ENCODE measurements around the gene GNAQ.

The GNAQ gene

DNA sequence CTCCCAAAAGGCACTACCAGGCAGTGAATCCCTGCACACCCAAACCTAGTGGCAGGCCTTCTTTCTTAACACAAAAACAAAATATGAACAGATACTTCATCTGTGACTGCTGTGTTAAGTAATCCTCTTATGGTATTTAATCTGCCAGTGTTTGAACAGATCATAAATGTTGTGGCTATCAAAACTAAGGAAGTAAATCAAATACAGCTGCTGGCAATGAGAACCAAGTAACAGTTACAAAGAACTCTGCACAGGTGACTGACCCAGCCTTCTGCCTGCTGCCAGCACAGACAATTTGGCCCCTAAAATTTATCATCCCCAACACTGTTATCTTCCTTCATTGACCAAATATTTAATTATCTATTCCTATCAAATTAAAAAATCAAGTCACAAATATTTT lies 78.0 kb downstream of the GNAQ start:
- DNase-seq (ENCODE audit: extremely low read depth, low read depth), result no peak
- TF ChIP-seq, protein P1, sequence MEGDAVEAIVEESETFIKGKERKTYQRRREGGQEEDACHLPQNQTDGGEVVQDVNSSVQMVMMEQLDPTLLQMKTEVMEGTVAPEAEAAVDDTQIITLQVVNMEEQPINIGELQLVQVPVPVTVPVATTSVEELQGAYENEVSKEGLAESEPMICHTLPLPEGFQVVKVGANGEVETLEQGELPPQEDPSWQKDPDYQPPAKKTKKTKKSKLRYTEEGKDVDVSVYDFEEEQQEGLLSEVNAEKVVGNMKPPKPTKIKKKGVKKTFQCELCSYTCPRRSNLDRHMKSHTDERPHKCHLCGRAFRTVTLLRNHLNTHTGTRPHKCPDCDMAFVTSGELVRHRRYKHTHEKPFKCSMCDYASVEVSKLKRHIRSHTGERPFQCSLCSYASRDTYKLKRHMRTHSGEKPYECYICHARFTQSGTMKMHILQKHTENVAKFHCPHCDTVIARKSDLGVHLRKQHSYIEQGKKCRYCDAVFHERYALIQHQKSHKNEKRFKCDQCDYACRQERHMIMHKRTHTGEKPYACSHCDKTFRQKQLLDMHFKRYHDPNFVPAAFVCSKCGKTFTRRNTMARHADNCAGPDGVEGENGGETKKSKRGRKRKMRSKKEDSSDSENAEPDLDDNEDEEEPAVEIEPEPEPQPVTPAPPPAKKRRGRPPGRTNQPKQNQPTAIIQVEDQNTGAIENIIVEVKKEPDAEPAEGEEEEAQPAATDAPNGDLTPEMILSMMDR (IDR thresholded peaks at IDR 0.05; ENCODE audit: low read depth, low read length, missing control alignments), result no peak
- no peak overlapping the region for H3K4me3 ChIP-seq (replicated peaks; ENCODE audit: low read depth, low read length)

- TF ChIP-seq, protein P1 (IDR thresholded peaks at IDR 0.05; ENCODE audit: low read depth, low read length, missing control alignments), result no peak
- DNase-seq (ENCODE audit: extremely low read depth, low read depth), result no peak
- no peak overlapping the region for H3K4me3 ChIP-seq (replicated peaks; ENCODE audit: low read depth, low read length)
Observed at GRCh38 chr9:77952635-77953328, 78.8 kb downstream of the GNAQ start.

- H3K4me3 ChIP-seq (replicated peaks; ENCODE audit: low read depth, low read length), result no peak overlapping the region
- TF ChIP-seq, protein P1 (IDR thresholded peaks at IDR 0.05; ENCODE audit: low read depth, low read length, missing control alignments), result no peak
- no peak for DNase-seq (ENCODE audit: extremely low read depth, low read depth)
Observed at GRCh38 chr9:77951369-77951768, 80.2 kb downstream of the GNAQ start.

DNA sequence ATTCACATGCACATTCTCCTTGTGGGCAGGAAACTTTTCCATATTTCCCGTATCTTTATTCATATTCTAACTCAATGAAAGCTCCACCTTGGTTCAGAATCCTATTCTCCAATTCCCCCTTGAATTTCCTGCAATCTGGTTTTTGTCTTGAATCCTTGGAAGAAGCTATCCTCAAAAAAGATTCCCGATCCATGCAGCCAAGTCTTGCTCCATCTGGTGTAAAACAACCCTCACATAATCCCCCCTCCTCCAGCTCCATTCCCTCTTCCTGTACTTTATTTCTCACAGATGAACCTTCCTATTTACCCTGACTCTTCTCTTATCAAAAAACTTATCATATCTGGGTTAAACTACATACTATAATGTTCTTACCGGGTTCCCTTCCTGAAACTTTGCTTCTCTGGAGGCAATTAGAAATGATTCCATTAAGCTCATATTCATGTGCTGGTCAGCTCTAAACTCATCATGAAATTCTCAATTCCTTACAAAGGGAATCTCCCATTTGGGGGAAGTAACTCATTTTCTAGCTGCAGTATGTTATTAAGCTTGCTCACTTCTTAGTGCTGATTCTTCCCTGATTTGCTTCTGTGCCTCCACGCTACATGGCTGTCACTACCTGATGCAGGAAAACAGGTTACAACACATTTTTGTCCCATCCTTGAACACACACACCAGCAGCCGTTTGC lies 81.7 kb downstream of the GNAQ start:
- no peak for DNase-seq (ENCODE audit: extremely low read depth, low read depth)
- TF ChIP-seq, protein P1 (IDR thresholded peaks at IDR 0.05; ENCODE audit: low read depth, low read length, missing control alignments), result no peak
- no peak overlapping the region for H3K4me3 ChIP-seq (replicated peaks; ENCODE audit: low read depth, low read length)

DNA sequence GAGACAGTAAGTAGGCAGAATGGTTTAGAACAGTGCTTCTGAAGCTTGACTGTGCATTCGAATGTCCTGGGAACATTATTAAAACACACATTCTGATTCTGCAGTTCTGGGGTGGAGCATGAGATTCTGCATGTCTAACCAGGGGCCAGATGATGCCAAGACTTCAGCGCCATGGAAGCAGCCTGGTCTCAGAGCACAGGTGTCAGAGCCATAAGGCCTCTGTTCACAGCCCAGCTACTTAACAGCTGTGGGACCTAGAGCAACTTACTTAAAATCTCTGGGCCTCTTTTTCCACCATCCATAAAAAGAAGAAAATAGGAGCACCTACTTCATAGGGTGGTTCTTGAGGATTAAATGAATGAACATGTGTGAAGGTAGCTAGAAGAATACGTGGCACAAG lies 84.0 kb downstream of the GNAQ start:
- TF ChIP-seq, protein P1 (IDR thresholded peaks at IDR 0.05; ENCODE audit: low read depth, low read length, missing control alignments), result no peak
- DNase-seq (ENCODE audit: extremely low read depth, low read depth), result no peak
- no peak overlapping the region for H3K4me3 ChIP-seq (replicated peaks; ENCODE audit: low read depth, low read length)

DNA sequence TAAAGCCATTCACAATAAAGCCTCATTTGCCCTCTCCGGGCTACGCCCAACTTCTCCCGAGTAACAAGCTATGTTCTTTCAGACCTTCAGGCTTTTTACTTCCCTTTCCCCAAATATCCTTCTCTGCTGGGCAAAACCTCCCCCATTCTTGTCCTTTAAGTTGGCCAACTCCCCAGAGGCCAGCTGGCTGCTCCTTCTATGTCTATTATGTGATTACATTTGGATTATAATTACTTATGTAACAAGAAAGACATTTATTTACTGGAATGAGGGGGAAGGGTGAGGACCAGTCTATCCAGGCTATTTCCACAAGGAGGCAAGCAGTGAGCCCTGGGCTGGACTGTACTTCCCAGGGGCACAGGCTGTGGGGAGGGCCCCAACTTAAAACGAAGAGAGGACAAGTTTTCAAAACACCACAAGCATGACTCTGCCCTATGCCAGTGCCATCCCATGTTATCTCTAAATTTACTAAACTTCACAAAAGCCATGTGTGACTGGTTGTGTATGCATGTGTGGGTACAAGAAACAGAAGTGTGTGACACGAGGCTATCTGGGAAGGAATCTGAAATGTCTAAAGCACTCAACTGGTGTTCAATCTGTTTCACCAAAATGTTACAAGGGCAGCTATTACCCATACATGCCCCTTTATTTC lies 84.5 kb downstream of the GNAQ start:
- TF ChIP-seq, protein P1 (IDR thresholded peaks at IDR 0.05; ENCODE audit: low read depth, low read length, missing control alignments), result no peak
- DNase-seq (ENCODE audit: extremely low read depth, low read depth), result no peak
- H3K4me3 ChIP-seq (replicated peaks; ENCODE audit: low read depth, low read length), result no peak overlapping the region
